H7 (cell line): ENCODE results near the gene FAM53A. TPM values are rescaled to one million over a fixed set of nuclear protein-coding genes. Genes with fewer than 3 reads are reported as not detected.

Experiments used
- DNase-seq: peaks from one replicate; pipeline ENCODE4 v3.0.0; 2012
- H3K27me3 ChIP-seq: 2 replicates; pipeline ENCODE4 v1.6.0; 2011; ENCODE audit warnings: mild to moderate bottlenecking, low read length; ENCODE audit not compliant: control insufficient read depth, insufficient read depth
- H3K36me3 ChIP-seq: replicated peaks from 2 replicates; pipeline ENCODE4 v1.5.1; 2011; ENCODE audit warnings: low read length; ENCODE audit not compliant: control insufficient read depth, insufficient read depth
- H3K4me3 ChIP-seq: 2 replicates; pipeline ENCODE4 v1.5.1; 2011; ENCODE audit warnings: low read depth, mild to moderate bottlenecking, control low read depth, low read length, moderate library complexity; ENCODE audit not compliant: insufficient read depth
- total RNA-seq: library from RNA; depleted of rRNA; stranded (reverse); fragments of >200 nt; shearing (Covaris generic); gene quantifications from 2 replicates; pipeline ENCODE4 v1.2.3, GENCODE V29; 2014

FAM53A gene
- total RNA-seq, 1 experiment from 2014 or later: 7.4 TPM

DNA sequence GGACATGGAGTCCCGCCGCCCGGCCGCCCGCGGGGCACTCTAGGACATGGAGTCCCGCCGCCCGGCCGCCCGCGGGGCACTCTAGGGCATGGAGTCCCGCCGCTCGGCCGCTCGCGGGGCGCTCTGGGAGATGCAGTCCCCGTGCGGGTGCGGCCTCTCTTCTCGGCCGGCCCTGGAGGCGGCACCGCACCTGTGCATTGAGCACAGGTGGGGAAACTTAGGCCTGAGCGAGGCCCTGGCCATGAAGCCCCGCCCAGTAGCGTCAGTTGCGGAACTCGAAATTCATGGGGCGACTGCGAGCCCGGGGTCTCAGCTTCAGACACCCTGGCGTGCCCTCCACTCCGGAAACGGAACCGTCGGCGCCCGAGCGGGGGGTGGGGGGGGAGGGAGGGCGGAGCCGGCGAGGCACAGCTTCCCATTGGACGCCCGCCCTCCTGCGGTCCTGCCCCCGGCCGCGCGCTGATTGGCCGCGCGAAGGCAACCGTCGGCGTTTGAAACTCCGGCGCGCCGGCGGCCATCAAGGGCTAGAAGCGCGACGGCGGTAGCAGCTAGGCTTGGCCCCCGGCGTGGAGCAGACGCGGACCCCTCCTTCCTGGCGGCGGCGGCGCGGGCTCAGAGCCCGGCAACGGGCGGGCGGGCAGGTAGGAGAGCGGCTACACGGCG lies 37.0 kb upstream of the FAM53A start, which contains the start of the genes TACC3 and TMEM129:
Gene TACC3 (plus strand): TSS at position 519 of the 663 bp plus-strand sequence. CDS start 1,901 bp downstream, outside the sequence.
Gene TMEM129 (minus strand): TSS at position 321 of the 663 bp plus-strand sequence. CDS start 486 bp downstream, outside the sequence.
- DNase-seq: peak; percentile 100
- Histone ChIP-seq H3K27me3 (no peaks in the 10 kb centered on the region), H3K36me3 (peaks cover 25% of the 10 kb centered on the region), H3K4me3 (peak within 1 kb of the TSS; percentile 98)

DNA sequence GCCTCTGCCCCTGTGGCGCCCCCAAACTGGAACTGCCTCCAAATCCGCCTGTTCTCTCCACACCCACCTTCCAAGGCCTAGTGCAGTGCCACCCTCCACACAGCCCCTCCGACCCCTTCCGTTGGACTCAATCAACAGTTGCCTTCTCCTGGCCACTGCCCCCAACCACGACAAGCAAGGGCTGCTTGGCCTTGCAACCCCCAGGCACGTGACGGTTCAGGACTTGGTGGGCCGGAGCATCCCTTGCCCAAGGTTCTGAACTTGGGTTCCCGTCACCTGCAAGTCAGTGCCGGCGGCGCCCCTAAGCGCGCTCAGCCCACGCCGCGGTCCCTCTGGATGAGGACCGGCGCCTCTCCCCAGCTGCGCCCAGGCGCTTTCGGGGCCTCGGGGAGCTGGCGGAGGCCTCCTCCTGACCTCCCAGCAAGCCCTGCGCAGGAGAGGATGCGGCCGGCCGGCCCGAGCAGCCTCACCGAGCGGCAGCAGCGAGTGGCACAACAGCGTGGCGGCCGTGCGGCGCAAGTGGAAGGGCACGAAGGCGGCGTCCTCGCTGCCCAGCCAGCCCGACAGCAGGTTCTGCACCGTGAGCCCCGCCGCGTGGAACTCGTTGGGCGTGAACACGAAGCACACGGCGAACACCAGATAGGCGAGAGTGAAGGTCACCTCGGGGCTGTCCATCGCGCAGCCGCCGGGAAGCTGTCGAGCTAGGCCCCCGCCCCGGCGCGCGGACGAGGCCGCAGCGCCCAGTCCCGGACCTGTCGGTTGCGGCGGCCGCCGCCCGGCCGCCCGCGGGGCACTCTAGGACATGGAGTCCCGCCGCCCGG lies 36.3 kb upstream of the FAM53A start:
- peak; percentile 87 for DNase-seq

DNA sequence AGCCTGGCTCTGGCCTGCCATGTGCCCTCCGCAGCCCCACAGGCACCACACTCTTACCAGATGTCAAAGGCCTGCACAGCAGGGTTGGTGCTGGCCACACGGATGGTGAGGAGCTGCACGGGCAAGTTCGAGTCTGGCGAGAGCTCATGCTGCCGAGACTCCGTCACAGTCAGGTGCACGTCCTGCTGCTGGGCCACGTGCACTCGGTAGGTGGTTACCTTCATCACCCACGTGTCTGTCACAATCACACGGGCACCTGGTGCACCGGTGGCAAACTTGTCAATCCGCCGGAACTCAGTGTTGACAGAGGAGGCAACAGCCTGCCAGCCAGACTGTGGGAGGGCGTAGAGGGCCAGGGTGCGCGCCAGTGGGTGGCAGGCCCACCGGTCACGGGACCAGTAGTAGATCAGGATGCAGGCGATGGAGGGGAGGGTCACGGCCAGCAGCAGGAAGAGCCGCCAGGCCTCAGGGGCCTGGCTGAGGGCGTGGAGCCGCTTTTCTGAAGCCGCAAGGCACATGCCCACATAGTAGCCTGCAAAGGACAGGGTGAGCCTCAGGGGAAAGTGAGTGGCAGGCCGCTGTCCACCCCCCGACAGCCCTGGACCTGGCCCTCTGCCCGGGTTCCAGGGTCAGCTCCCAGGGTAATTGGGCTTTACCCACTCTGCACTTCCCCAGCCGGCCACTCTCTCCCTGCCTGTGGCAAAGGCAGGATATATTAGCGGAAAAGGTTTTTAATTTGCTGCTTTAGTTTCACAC lies 34.2 kb upstream of the FAM53A start:
- DNase-seq: peak; percentile 50

More for the DNA sequence above, 36.3 kb upstream of the FAM53A start:
- Histone ChIP-seq H3K27me3 (no peaks in the 10 kb centered on the region), H3K36me3 (peaks cover 18% of the 10 kb centered on the region), H3K4me3 (peak overlapping the region; percentile 96)

DNA sequence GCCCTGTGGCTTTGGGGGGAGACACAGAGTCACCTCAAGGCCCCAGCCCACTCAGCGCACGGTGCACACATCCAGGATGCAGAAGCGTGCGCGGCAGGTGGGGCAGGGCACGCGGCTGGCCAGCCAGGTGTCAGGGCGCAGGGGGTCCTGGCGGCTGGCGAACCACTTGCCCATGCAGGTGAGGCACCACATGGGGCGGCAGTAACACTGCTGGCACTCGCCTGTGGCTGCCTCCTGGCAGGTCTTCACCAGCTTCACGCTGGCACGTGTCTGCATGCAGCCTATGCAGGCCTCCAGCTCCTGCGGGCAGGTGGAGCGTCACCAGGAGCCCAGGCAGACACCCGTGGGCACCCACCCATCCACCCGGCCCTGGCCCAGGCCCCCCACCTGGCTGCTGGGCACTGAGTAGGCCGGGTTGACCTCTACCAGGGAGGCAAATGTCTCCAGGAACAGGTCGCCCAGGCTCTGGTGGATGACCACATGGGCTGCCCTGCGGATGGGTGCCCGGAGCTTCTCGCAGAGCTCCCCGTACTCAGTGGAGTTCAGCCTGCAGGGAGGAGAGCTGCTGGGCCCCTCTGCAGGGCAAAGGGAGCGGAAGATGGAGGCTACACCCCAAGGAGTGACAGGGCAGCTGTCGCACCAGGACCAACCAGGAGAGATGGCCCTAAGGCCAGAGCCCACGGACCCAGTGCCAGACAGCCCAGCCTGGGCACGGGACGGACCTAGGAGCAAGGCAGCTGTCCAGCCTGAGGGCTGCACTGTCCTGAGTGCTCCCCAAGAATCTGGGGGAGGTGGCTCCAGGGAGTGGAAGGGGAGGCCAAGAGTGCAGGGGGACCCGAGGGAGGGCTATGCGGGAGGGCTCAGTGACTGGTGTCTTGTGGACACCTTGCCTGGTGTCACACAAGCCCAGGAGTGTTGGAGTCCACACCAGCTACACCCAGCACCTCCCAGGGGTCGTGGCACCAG lies 33.3 kb upstream of the FAM53A start:
- DNase-seq: peak; percentile 48
- H3K4me3 ChIP-seq: no peak overlapping the region
- 0 out of 2 replicates have a peak, but pooled peaks cover 3% of the 10 kb centered on the region for H3K36me3 ChIP-seq
- H3K27me3 ChIP-seq: no peaks in the 10 kb centered on the region

More for the DNA sequence above, 34.2 kb upstream of the FAM53A start:
- Histone ChIP-seq H3K36me3 (peaks cover 8% of the 10 kb centered on the region), H3K27me3 (no peaks in the 10 kb centered on the region), H3K4me3 (no peak overlapping the region)

DNA sequence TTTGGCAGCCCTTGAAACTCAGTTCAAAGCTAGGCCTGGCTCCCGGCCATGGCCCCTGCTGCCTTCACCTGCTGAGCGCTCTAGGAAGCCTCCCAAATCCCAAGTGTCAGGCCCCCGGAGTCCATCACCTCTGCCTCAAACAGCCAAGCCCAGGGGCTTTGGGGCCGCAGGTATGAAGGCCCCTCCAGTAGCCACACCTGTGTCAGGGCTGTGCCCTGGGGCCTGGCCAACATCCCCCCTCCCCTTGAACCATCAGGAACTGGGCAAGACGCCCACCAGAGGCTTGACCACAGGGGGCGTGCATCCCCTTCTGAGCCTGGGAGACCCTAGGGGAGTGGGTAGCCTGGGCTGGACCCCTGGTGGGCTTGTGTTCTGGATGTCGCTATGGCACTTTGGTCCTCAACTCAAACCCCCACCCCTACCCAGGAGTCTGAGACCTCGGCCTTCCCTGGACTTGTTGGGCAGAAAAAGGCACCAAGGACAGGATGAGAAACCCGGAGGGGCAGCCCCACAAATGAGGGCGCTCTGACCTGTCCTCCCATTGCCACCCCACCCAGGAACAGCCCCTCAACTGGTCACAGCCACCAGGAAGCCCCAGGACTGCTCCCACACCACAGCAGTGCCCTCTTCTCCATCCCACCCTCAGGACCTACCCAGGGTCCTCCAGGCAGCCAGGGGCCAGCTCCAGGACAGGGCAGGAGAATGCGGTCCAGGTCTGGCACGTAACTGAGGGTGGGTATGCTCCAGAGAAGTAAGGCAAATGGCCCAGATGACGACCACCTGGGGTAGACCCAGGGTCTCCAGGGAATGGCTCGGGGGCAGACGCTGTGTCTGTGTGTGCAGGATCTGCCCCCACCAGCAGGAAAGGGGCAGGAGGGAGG lies 32.2 kb upstream of the FAM53A start:
- DNase-seq: peak; percentile 58

DNA sequence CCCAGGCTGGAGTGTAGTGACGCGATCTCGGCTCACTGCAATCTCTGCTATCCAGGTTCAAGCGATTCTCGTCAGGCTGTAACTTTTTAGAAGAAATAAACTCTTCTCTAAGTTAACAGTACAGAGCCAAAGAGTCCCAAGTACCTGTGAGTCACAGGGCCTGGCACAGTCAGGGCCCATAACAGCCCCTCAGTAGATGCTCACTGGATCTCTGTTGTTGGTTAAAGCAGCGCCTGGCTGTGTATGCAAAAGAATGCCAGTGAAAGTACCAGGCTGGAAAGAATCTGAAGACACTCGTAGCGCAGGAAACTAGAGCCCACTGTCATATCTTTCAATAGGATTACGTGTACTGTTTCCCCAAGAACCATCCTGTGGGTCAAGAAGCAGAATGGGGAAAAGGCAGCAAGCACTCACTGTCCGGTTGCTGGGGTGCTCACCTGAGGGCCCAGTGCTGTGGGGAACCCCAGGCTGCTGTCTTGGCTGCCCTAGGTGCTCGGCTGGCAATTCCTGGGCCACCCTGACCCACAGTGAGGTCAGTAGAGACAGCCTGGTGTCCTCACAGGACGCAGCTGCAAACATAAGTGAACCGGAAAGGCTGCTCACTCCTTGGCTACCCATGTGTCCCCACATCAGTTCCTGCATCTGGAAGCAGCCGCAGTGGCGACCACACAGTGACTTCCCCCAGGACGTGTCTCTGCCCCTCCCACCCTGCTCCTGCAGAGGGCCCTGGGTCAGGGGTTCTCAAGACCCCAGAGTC lies 31.1 kb upstream of the FAM53A start:
- H3K4me3 ChIP-seq: no peak overlapping the region
- DNase-seq: peak; percentile 52
- H3K27me3 ChIP-seq: no peaks in the 10 kb centered on the region
- H3K36me3 ChIP-seq: 0 out of 2 replicates have a peak, but pooled peaks cover 3% of the 10 kb centered on the region

More for the DNA sequence above, 32.2 kb upstream of the FAM53A start:
- Histone ChIP-seq H3K27me3 (no peaks in the 10 kb centered on the region), H3K36me3 (0 out of 2 replicates have a peak, but pooled peaks cover 3% of the 10 kb centered on the region), H3K4me3 (no peak overlapping the region)

DNA sequence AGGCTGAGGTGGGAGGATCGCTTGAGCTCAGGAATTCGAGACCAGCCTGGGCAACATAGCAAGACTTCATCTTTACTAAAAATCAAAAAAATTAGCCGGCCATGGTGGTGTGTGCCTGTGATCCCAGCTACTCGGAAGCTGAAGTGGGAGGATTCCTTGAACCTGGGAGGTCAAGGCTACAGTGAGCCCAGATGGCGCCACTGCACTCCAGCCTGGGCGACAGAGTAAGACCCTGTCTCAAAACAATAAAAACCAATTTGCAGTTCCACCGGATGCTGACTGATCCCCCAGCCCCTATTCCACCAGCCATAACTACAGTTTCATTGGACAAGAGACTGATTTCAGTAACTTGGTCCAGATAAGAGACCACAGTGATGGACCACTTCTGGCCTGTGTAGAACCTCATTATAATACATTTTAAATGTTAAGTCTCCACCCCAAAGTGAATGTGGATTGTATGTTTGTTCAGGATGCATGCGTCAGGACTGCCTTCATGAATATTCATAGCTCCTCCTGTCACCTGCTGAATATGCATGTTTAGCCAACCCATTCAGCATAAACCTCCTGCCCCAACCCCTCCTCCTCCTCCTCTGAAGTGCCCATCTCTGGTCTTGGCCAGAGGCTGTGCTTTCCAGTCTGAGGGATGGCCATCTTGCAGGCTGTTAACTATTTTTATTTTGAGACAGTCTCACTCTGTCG lies 30.3 kb upstream of the FAM53A start:
- Histone ChIP-seq H3K27me3 (no peaks in the 10 kb centered on the region), H3K36me3 (0 out of 2 replicates have a peak, but pooled peaks cover 3% of the 10 kb centered on the region), H3K4me3 (no peak overlapping the region)
- peak; percentile 78 for DNase-seq

DNA sequence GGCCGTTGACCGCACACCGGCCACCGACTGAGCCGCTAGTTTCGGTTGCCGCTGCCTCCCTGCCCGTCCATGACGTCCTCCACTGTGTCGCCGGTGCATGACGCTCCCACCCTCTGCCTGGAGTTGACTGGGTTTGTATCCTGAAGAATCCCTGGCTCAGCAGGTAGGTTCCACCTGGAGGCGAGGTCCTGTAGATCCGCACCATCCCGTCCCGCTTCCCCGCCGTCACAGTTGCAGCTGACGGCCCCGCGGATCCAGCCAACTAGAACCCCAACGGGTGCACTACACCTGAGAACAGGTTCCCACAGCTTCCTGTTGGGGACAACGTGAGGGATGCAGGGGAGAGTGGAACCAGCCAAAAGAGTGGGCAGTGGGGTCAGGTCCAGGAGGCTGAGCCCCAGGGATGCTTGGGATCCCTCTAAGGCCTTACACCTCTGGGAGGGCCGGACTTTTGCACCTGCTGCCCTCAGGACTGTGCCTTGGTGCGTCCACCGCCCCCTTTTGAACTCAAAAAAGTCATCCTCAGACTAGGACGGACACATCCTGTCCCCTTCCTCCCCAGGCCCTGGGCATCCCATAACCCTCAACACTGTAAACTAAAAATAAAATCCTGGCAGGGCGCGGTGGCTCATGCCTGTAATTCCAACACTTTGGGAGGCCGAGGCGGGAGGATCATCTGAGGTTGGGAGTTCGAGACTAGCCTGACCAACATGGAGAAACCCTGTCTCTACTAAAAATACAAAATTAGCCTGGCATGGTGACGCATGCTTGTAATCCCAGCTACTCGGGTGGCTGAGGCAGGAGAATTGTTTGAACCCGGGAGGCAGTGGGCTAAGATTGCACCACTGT lies 29.1 kb upstream of the FAM53A start:
- H3K27me3 ChIP-seq: no peaks in the 10 kb centered on the region
- 0 out of 2 replicates have a peak, but pooled peaks cover 3% of the 10 kb centered on the region for H3K36me3 ChIP-seq
- peak overlapping the region; percentile 83 for H3K4me3 ChIP-seq
- peak; percentile 89 for DNase-seq

DNA sequence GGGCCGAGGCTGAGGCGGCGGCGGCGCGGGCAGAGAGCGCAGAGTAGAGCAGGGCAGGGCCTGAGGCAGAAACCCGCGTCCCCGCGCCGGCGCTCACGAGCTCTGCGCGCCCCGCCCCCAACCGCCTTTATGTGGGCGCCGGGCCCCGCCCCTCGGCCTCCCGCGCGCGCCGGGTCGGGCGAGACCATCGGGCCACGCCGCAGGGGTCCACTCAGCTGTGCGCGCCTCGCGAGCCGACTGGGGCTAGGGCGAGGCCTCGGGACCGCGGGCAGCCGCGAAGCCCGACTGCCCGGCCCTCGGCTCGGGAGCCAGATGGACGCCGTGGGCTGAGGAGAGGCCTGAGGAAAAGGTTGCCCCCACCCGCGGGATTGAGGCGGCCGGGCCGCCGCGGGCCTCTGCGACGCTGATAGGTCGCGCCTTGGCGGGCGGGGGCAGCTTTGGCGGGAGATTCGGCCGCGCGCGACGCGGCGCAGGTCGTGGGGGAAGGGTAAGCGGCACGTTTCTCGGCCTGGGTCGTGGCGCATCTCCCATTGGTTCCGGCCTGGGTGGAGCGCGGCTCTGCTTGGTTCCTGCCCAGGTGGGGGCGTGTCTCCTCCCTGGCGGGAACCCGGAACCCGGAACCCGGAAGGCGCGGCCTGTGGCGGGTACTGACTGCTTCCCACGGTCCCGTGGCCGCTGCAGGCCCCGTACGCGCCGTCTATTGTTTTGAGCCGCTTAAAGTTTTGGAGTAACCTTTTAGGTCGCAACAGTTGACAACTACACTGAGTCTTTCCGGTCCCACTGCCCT lies 28.3 kb upstream of the FAM53A start, which contains the start of gene SLBP:
Gene SLBP (minus strand): TSS at position 104 of the 787 bp plus-strand sequence. CDS start 131 bp downstream, outside the sequence.
- Histone ChIP-seq H3K4me3 (peak within 1 kb of the TSS; percentile 83), H3K27me3 (no peaks in the 10 kb centered on the region), H3K36me3 (no peaks in the 10 kb centered on the region)
- peak; percentile 99 for DNase-seq

DNA sequence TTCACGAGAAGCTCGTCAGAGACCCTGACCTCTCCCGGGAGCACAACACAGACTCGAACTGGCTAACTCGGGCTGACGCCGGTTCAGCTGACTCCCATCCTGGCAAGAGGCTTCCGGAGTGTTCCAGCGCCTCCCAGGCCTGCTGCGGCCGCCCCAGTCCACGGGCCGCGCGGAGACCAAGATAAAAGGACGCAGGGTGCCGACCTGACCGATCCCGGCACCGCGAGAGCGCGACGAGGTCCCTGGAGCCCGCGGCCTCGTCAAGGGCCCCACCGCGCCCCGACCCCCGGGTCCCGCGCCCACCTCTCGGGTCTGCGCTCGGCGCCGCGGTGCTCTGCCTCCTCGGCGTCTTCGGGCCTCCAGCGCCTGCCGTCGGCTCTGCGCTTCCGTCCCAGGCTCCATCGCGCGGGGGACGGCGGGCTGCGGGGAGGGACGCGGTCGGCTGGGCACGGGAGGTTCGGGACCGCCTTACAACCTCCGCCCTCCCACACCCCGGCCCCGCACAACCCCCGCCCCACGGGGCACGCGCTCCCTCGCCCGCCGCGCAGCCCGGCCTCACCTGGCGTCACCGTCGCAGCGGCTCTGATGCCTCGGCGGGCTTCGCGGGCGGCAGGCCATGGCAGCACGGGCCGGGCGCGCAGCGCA lies 27.6 kb upstream of the FAM53A start:
- H3K36me3 ChIP-seq: no peaks in the 10 kb centered on the region
- H3K27me3 ChIP-seq: no peaks in the 10 kb centered on the region
- peak overlapping the region; percentile 83 for H3K4me3 ChIP-seq
- DNase-seq: no peak
